Kidney (tissue), 14 donors: Measurements from ENCODE around the gene SLC25A46. TPM values are rescaled to one million over a fixed set of nuclear protein-coding genes. Genes with fewer than 3 reads are reported as not detected.

ENCODE experiments used
- DNase-seq, 5 donors: peaks; one replicate each; pipeline ENCODE4 v3.0.0-alpha.2; 2013 to 2020
- FAIRE-seq: peaks from 2 replicates; lab custom pipeline; 2012; peaks lifted over from hg19 to GRCh38; lab: Jason Lieb, UNC
- H3K27ac ChIP-seq, 2 donors: one replicate each; pipeline ENCODE4 v1.7.0; 2013; ENCODE audit warnings: low read depth in 2 of 2, low read length in 2 of 2, inconsistent platforms in 1 of 2
- H3K27me3 ChIP-seq: one replicate; pipeline ENCODE4 v1.7.1; 2013; ENCODE audit warnings: low read length, inconsistent platforms; ENCODE audit not compliant: control insufficient read depth, insufficient read depth
- H3K36me3 ChIP-seq, 3 donors: one replicate each; pipeline versions ENCODE4 v1.7.0 to v1.7.1; 2013; ENCODE audit warnings: low read length in 3 of 3, control low read depth in 1 of 3, inconsistent platforms in 1 of 3; ENCODE audit not compliant: insufficient read depth in 3 of 3, control insufficient read depth in 2 of 3
- H3K4me1 ChIP-seq, 3 donors: one replicate each; pipeline versions ENCODE4 v1.7.0 to v1.7.1; 2013; ENCODE audit warnings: low read length in 3 of 3, inconsistent platforms in 1 of 3, low read depth in 1 of 3; ENCODE audit not compliant: control insufficient read depth in 2 of 3, insufficient read depth in 2 of 3
- H3K4me3 ChIP-seq, 3 donors: one replicate each; pipeline versions ENCODE4 v1.7.0 to v1.8.1; 2013; ENCODE audit warnings: low read length in 3 of 3, control low read depth in 1 of 3, inconsistent platforms in 1 of 3
- H3K9ac ChIP-seq, 3 donors: one replicate each; pipeline versions ENCODE4 v1.7.0 to v1.7.1; 2013; ENCODE audit warnings: low read length in 3 of 3, control low read depth in 1 of 3, inconsistent platforms in 1 of 3
- H3K9me3 ChIP-seq, 3 donors: one replicate each; pipeline versions ENCODE4 v1.7.0 to v1.7.1; 2013; ENCODE audit warnings: low read length in 3 of 3, control low read depth in 1 of 3, inconsistent platforms in 1 of 3; ENCODE audit not compliant: control insufficient read depth in 2 of 3, insufficient read depth in 1 of 3
- intact Hi-C: fragments of 100-400 bp; cut with DNase I; formaldehyde crosslinking; loops from one replicate; pipeline ENCODE4 v1.11.1; 2022
- polyA plus RNA-seq: library from polyadenylated mRNA; stranded (reverse); fragments of 350-450 nt; fragmentation: Illumina TruSeq; extraction: RNeasy Lipid Tissue Mini Kit (QIAGEN cat#74804); gene quantifications from one replicate; pipeline ENCODE4 v1.2.3, GENCODE V29; 2014; ENCODE audit warnings: low read depth, low replicate concordance; ENCODE audit not compliant: insufficient read depth
- total RNA-seq: library from RNA; stranded (reverse); fragmentation: NEBNext Ultra II Directional; extraction: Animal tissue kit (Norgen Biotek cat#: 25700); gene quantifications from one replicate; pipeline ENCODE4 v1.2.1, GENCODE V29; 2021
- TF ChIP-seq, protein P1 (sequence below): IDR thresholded peaks from 3 replicates; pipeline ENCODE4 v1.5.1; 2012; ENCODE audit warnings: mild to moderate bottlenecking, moderate library complexity, borderline replicate concordance; ENCODE audit not compliant: insufficient read depth; ENCODE audit errors: extremely low read depth
- donor health status: control.
- donor health status: control.
- donor health status: control.
- donor health status: control.
- donor health status: control.
- donor health status: DM: yes; HTN: yes; CAD: no.
- donor health status: Normal renal cell carcinoma (clear cell type).

The SLC25A46 gene
- total and polyA plus RNA-seq, 2 donors from 2014 or later: 20.3 to 39.4 TPM

- TF ChIP-seq, protein P1, sequence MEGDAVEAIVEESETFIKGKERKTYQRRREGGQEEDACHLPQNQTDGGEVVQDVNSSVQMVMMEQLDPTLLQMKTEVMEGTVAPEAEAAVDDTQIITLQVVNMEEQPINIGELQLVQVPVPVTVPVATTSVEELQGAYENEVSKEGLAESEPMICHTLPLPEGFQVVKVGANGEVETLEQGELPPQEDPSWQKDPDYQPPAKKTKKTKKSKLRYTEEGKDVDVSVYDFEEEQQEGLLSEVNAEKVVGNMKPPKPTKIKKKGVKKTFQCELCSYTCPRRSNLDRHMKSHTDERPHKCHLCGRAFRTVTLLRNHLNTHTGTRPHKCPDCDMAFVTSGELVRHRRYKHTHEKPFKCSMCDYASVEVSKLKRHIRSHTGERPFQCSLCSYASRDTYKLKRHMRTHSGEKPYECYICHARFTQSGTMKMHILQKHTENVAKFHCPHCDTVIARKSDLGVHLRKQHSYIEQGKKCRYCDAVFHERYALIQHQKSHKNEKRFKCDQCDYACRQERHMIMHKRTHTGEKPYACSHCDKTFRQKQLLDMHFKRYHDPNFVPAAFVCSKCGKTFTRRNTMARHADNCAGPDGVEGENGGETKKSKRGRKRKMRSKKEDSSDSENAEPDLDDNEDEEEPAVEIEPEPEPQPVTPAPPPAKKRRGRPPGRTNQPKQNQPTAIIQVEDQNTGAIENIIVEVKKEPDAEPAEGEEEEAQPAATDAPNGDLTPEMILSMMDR: no peak
- Histone ChIP-seq H3K36me3 (no peaks in the 10 kb centered on the region), H3K9ac (no peak overlapping the region), H3K27ac (no peak overlapping the region), H3K9me3 (no peaks in the 10 kb centered on the region), H3K4me1 (no peaks in the 10 kb centered on the region), H3K4me3 (no peak overlapping the region), H3K27me3 (no peaks in the 10 kb centered on the region)
- intact Hi-C loops: no loop called here
- DNase-seq: no peak
- FAIRE-seq: no peak
Measured at GRCh38 chr5:110702300-110702699, 36.5 kb upstream of the SLC25A46 start.

DNA sequence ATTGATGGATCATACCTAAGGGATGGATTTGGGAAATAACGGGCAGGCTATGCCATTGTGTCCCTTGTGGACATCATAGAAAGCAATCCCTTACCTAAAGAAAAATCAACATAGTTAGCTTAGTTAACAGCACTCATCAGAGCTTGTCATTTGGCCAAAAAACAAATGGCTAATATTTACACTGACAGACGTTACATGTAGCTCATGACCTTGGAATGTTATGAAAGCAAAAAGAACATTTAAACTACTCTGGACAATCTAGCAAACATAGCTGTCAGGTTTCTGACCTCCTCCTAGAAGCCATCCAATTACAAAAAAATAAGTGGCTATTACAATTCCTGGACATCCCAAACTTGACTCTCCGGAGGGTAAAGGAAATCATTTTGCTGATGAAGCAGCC lies 36.1 kb upstream of the SLC25A46 start:
- no peaks in the 10 kb centered on the region for H3K9me3 ChIP-seq
- H3K27me3 ChIP-seq: no peaks in the 10 kb centered on the region
- no peak overlapping the region for H3K9ac ChIP-seq
- DNase-seq (no peak), FAIRE-seq (no peak)
- H3K27ac ChIP-seq: no peak overlapping the region
- H3K36me3 ChIP-seq: no peaks in the 10 kb centered on the region
- no peak overlapping the region for H3K4me3 ChIP-seq
- H3K4me1 ChIP-seq: no peaks in the 10 kb centered on the region
- intact Hi-C loops: no loop called here
- TF ChIP-seq, protein P1: no peak

DNA sequence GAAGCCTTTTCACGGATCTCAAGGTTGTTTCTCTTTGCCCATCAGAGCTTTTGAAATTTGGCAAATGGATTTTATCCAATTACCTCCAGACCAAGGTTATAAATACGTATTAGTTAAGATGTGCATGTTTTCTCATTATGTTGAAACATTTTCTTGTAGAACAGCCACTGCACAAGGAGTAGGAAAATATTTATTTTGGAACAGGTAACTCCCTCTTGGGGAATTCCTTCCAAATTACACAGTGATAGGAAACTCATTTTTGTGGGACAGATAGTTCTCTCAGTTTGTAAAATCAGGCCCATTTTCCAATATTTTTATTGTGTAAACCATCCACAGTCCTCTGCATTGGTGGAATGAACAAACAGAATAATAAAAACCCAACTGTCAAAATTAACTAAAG lies 35.3 kb upstream of the SLC25A46 start:
- TF ChIP-seq, protein P1: no peak
- H3K9ac ChIP-seq: no peak overlapping the region
- H3K36me3 ChIP-seq: no peaks in the 10 kb centered on the region
- no peak for FAIRE-seq
- H3K9me3 ChIP-seq: no peaks in the 10 kb centered on the region
- H3K27ac ChIP-seq: no peak overlapping the region
- DNase-seq: no peak
- no peak overlapping the region for H3K4me3 ChIP-seq
- intact Hi-C loops: no loop called here
- no peaks in the 10 kb centered on the region for H3K4me1 ChIP-seq
- no peaks in the 10 kb centered on the region for H3K27me3 ChIP-seq

GRCh38 chr5:110705349-110705748 lies 33.5 kb upstream of the SLC25A46 start:
- Histone ChIP-seq H3K4me3 (no peak overlapping the region), H3K27ac (no peak overlapping the region), H3K27me3 (no peaks in the 10 kb centered on the region), H3K36me3 (no peaks in the 10 kb centered on the region), H3K9ac (no peak overlapping the region), H3K9me3 (no peaks in the 10 kb centered on the region), H3K4me1 (no peaks in the 10 kb centered on the region)
- TF ChIP-seq, protein P1: no peak
- FAIRE-seq (no peak), DNase-seq (no peak)
- intact Hi-C loops: no loop called here
